Sigmoid colon (tissue), 4 donors: ENCODE measurements around the gene NAT10.

Experiments used
- EP300 ChIP-seq, 4 donors: sonication (generic); formaldehyde crosslinking; IDR thresholded peaks; one replicate each; pipeline ENCODE4 v1.6.1; 2017; ENCODE audit warnings: antibody characterized with exemption in 4 of 4
- POLR2AphosphoS5 ChIP-seq, 4 donors: sonication (generic); formaldehyde crosslinking; IDR thresholded peaks; one replicate each; pipeline ENCODE4 v1.6.1; 2017; ENCODE audit warnings: antibody characterized with exemption in 4 of 4
- TF ChIP-seq, protein P1 (sequence below), 4 experiments: fragments of 450-650 bp in 3 of 4; fragments of 200-600 bp in 1 of 4; IDR thresholded peaks; one replicate each; pipeline ENCODE4 v1.5.1; 2016 to 2019; ENCODE audit warnings: antibody characterized with exemption in 4 of 4, mild to moderate bottlenecking in 3 of 4, moderate library complexity in 2 of 4

DNA sequence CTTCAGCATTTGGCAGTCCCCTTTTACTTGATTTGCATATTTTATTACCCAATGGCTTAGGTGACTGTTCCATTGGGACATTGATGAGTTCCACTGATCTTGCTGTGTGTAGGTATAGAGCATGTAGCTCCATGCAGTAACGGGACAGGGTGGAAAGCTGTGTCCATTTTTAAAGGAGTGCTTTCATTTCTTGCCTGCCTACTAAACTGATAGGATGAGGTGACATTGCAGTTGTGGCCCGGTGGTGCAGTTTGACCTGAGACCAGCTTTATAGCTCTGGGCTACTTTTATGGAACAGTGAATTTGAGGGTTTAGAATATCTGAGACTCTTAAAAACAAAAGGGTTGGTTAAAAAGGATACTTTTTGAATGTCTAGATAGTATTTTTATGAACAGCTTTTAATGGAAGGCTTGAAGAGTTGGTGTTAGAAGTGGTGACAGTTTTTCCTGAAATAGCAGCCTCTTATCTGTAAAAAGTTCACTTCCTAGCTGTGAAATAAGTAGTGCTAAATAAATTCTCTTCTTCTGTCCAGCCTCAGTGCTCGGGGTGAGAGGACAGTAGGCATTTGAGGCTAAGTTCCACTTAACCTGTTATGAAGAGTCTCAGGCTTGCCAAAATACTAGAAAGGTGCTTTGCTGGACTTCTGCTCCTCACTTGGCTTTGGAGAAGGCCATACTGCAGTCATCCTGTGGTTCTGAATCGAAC, 27.0 kb downstream of the NAT10 start:
- TF ChIP-seq, protein P1, sequence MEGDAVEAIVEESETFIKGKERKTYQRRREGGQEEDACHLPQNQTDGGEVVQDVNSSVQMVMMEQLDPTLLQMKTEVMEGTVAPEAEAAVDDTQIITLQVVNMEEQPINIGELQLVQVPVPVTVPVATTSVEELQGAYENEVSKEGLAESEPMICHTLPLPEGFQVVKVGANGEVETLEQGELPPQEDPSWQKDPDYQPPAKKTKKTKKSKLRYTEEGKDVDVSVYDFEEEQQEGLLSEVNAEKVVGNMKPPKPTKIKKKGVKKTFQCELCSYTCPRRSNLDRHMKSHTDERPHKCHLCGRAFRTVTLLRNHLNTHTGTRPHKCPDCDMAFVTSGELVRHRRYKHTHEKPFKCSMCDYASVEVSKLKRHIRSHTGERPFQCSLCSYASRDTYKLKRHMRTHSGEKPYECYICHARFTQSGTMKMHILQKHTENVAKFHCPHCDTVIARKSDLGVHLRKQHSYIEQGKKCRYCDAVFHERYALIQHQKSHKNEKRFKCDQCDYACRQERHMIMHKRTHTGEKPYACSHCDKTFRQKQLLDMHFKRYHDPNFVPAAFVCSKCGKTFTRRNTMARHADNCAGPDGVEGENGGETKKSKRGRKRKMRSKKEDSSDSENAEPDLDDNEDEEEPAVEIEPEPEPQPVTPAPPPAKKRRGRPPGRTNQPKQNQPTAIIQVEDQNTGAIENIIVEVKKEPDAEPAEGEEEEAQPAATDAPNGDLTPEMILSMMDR (IDR thresholded peaks at IDR 0.05), result no peak
- TF ChIP-seq POLR2AphosphoS5 (IDR thresholded peaks at IDR 0.05), result no peak
- no peak for TF ChIP-seq EP300 (IDR thresholded peaks at IDR 0.05)
